ENCODE data around the gene SDF2.

SDF2 gene

GRCh38 chr17:28655160-28655559 lies 6.5 kb downstream of the SDF2 start:
- Histone ChIP-seq H3K79me2 (ENCODE audit: control insufficient read depth, insufficient read depth, low read length, poor library complexity) (no peaks in the 10 kb centered on the region), H3K4ac (ENCODE audit: low read depth, low read length) (no peak overlapping the region), H3K14ac (ENCODE audit: low read length) (no peak overlapping the region), H3K4me2 (ENCODE audit: low read length) (no peak overlapping the region), H3K27ac (ENCODE audit: low read depth, low read length) (no peak overlapping the region), H2BK12ac (ENCODE audit: low read length) (no peak overlapping the region), H3K9me3 (ENCODE audit: insufficient read depth, low read depth, low read length) (peaks cover 13% of the 10 kb centered on the region), H2BK5ac (ENCODE audit: low read depth, low read length, poor library complexity) (no peak overlapping the region), H4K12ac (ENCODE audit: low read depth, low read length) (no peak overlapping the region), H3K9ac (ENCODE audit: low read length) (peak overlapping the region; percentile 11), H2BK120ac (ENCODE audit: insufficient read depth, low read length, poor library complexity) (no peak overlapping the region), H3K4me1 (ENCODE audit: control insufficient read depth in 1 of 2, insufficient read depth in 2 of 2, low read length in 2 of 2) (no peaks in the 10 kb centered on the region), H3K79me1 (ENCODE audit: low read length) (no peaks in the 10 kb centered on the region), H2AFZ (ENCODE audit: insufficient read depth, low read length, poor library complexity) (no peak overlapping the region), H3K18ac (ENCODE audit: low read length) (no peak overlapping the region), H2AK5ac (ENCODE audit: low read length) (no peak overlapping the region), H3K36me3 (ENCODE audit: control insufficient read depth in 1 of 2, insufficient read depth in 2 of 2, low read length in 2 of 2) (peaks cover 36 to 44% of the 10 kb centered on the region in 2 experiments), H4K91ac (ENCODE audit: low read depth, low read length) (no peak overlapping the region), H3K4me3 (ENCODE audit: low read depth, low read length) (no peak overlapping the region), H4K8ac (ENCODE audit: low read depth, low read length) (no peak overlapping the region), H3K27me3 (ENCODE audit: insufficient read depth, low read length) (no peaks in the 10 kb centered on the region), H3K23ac (ENCODE audit: low read length) (no peak overlapping the region)
- no peak for DNase-seq
- WGBS (ENCODE audit: extremely low coverage, insufficient coverage, insufficient read length) = no CpG with 5 or more reads among the region's 5 CpGs

GRCh38 chr17:28648698-28649097 lies 13.0 kb downstream of the SDF2 start:
- no peak overlapping the region for H3K4me3 ChIP-seq (ENCODE audit: low read depth, low read length)
- no peak overlapping the region for H2BK120ac ChIP-seq (ENCODE audit: insufficient read depth, low read length, poor library complexity)
- H2BK12ac ChIP-seq (ENCODE audit: low read length) = no peak overlapping the region
- no peak overlapping the region for H2BK5ac ChIP-seq (ENCODE audit: low read depth, low read length, poor library complexity)
- no peak overlapping the region for H3K4me2 ChIP-seq (ENCODE audit: low read length)
- H3K9ac ChIP-seq (ENCODE audit: low read length) = no peak overlapping the region
- H3K23ac ChIP-seq (ENCODE audit: low read length) = no peak overlapping the region
- WGBS (ENCODE audit: extremely low coverage, insufficient coverage, insufficient read length) = no CpG with 5 or more reads among the region's 2 CpGs
- peaks cover 16 to 17% of the 10 kb centered on the region in 2 experiments for H3K36me3 ChIP-seq (ENCODE audit: control insufficient read depth in 1 of 2, insufficient read depth in 2 of 2, low read length in 2 of 2)
- no peak overlapping the region for H2AFZ ChIP-seq (ENCODE audit: insufficient read depth, low read length, poor library complexity)
- H2AK5ac ChIP-seq (ENCODE audit: low read length) = no peak overlapping the region
- no peaks in the 10 kb centered on the region for H3K9me3 ChIP-seq (ENCODE audit: insufficient read depth, low read depth, low read length)
- no peak overlapping the region for H3K14ac ChIP-seq (ENCODE audit: low read length)
- no peak overlapping the region for H3K27ac ChIP-seq (ENCODE audit: low read depth, low read length)
- DNase-seq = no peak
- H3K4me1 ChIP-seq (ENCODE audit: control insufficient read depth in 1 of 2, insufficient read depth in 2 of 2, low read length in 2 of 2) = peaks cover 0 to 4% of the 10 kb centered on the region in 2 experiments
- H4K12ac ChIP-seq (ENCODE audit: low read depth, low read length) = no peak overlapping the region
- H3K27me3 ChIP-seq (ENCODE audit: insufficient read depth, low read length) = no peaks in the 10 kb centered on the region
- peaks cover 8% of the 10 kb centered on the region for H3K79me2 ChIP-seq (ENCODE audit: control insufficient read depth, insufficient read depth, low read length, poor library complexity)
- no peak overlapping the region for H4K91ac ChIP-seq (ENCODE audit: low read depth, low read length)
- H3K79me1 ChIP-seq (ENCODE audit: low read length) = peaks cover 10% of the 10 kb centered on the region
- no peak overlapping the region for H3K18ac ChIP-seq (ENCODE audit: low read length)
- no peak overlapping the region for H3K4ac ChIP-seq (ENCODE audit: low read depth, low read length)
- no peak overlapping the region for H4K8ac ChIP-seq (ENCODE audit: low read depth, low read length)

- H3K23ac ChIP-seq (ENCODE audit: low read length) = no peak overlapping the region
- 100% methylated on average over 2 of the region's 12 CpGs for WGBS (ENCODE audit: extremely low coverage, insufficient coverage, insufficient read length)
- H3K9ac ChIP-seq (ENCODE audit: low read length) = no peak overlapping the region
- no peak overlapping the region for H3K4ac ChIP-seq (ENCODE audit: low read depth, low read length)
- peak overlapping the region; percentile 44 for H2AK5ac ChIP-seq (ENCODE audit: low read length)
- peak overlapping the region; percentile 17 for H4K12ac ChIP-seq (ENCODE audit: low read depth, low read length)
- H3K79me1 ChIP-seq (ENCODE audit: low read length) = peaks cover 10% of the 10 kb centered on the region
- peak overlapping the region; percentile 72 for H3K27ac ChIP-seq (ENCODE audit: low read depth, low read length)
- no peaks in the 10 kb centered on the region for H3K27me3 ChIP-seq (ENCODE audit: insufficient read depth, low read length)
- peaks cover 15 to 35% of the 10 kb centered on the region in 2 experiments for H3K36me3 ChIP-seq (ENCODE audit: control insufficient read depth in 1 of 2, insufficient read depth in 2 of 2, low read length in 2 of 2)
- H4K91ac ChIP-seq (ENCODE audit: low read depth, low read length) = peak overlapping the region; percentile 10
- peak overlapping the region; percentile 88 for H2BK5ac ChIP-seq (ENCODE audit: low read depth, low read length, poor library complexity)
- DNase-seq = peak; percentile 61 to 86
- peak overlapping the region; percentile 55 for H4K8ac ChIP-seq (ENCODE audit: low read depth, low read length)
- no peak overlapping the region for H3K4me2 ChIP-seq (ENCODE audit: low read length)
- no peak overlapping the region for H2BK12ac ChIP-seq (ENCODE audit: low read length)
- H2BK120ac ChIP-seq (ENCODE audit: insufficient read depth, low read length, poor library complexity) = peak overlapping the region; percentile 8
- H3K4me3 ChIP-seq (ENCODE audit: low read depth, low read length) = no peak overlapping the region
- no peak overlapping the region for H2AFZ ChIP-seq (ENCODE audit: insufficient read depth, low read length, poor library complexity)
- H3K14ac ChIP-seq (ENCODE audit: low read length) = peak overlapping the region; percentile 7
- peaks cover 8% of the 10 kb centered on the region for H3K79me2 ChIP-seq (ENCODE audit: control insufficient read depth, insufficient read depth, low read length, poor library complexity)
- no peak overlapping the region for H3K18ac ChIP-seq (ENCODE audit: low read length)
- H3K4me1 ChIP-seq (ENCODE audit: control insufficient read depth in 1 of 2, insufficient read depth in 2 of 2, low read length in 2 of 2) = peaks cover 0 to 4% of the 10 kb centered on the region in 2 experiments
- no peaks in the 10 kb centered on the region for H3K9me3 ChIP-seq (ENCODE audit: insufficient read depth, low read depth, low read length)
These were observed 15.5 kb downstream of the SDF2 start for GRCh38 chr17:28646039-28646754.

DNA sequence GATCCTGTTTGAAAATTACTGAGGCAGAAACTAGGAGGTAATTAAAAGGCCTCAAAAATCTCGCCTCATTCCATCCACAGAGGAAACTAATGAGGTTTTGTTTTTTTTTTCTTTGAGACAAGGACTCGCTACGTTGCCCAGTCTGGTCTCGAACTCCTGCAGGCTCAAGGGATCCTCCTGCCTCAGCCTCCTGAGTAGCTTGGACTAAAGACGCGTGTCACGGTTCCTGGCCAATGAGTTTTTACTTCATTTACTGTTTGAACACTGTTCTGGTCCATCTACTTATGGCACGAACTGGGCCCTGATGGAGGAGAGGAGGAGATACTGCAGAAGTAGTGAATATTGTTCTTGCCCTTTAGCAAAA lies 16.1 kb downstream of the SDF2 start:
- WGBS (ENCODE audit: extremely low coverage, insufficient coverage, insufficient read length) = no CpG with 5 or more reads among the region's 8 CpGs
- H3K9ac ChIP-seq (ENCODE audit: low read length) = peak overlapping the region; percentile 90
- peak in 1 of 2 donors; percentile 31 for DNase-seq

More for the DNA sequence above, 16.1 kb downstream of the SDF2 start:
- Histone ChIP-seq H3K14ac (ENCODE audit: low read length) (peak overlapping the region; percentile 90), H3K18ac (ENCODE audit: low read length) (no peak overlapping the region), H4K91ac (ENCODE audit: low read depth, low read length) (peak overlapping the region; percentile 79), H3K27me3 (ENCODE audit: insufficient read depth, low read length) (no peaks in the 10 kb centered on the region), H4K12ac (ENCODE audit: low read depth, low read length) (peak overlapping the region; percentile 88), H3K4me1 (ENCODE audit: control insufficient read depth in 1 of 2, insufficient read depth in 2 of 2, low read length in 2 of 2) (peaks cover 0 to 4% of the 10 kb centered on the region in 2 experiments), H2BK12ac (ENCODE audit: low read length) (no peak overlapping the region), H2BK120ac (ENCODE audit: insufficient read depth, low read length, poor library complexity) (no peak overlapping the region), H4K8ac (ENCODE audit: low read depth, low read length) (peak overlapping the region; percentile 94), H3K27ac (ENCODE audit: low read depth, low read length) (peak overlapping the region; percentile 77), H3K4me3 (ENCODE audit: low read depth, low read length) (peak overlapping the region; percentile 81), H3K79me1 (ENCODE audit: low read length) (peaks cover 10% of the 10 kb centered on the region), H3K4me2 (ENCODE audit: low read length) (peak overlapping the region; percentile 95), H3K4ac (ENCODE audit: low read depth, low read length) (peak overlapping the region; percentile 65), H3K36me3 (ENCODE audit: control insufficient read depth in 1 of 2, insufficient read depth in 2 of 2, low read length in 2 of 2) (peaks cover 12 to 34% of the 10 kb centered on the region in 2 experiments), H3K9me3 (ENCODE audit: insufficient read depth, low read depth, low read length) (no peaks in the 10 kb centered on the region), H2AFZ (ENCODE audit: insufficient read depth, low read length, poor library complexity) (peak overlapping the region; percentile 66), H3K79me2 (ENCODE audit: control insufficient read depth, insufficient read depth, low read length, poor library complexity) (peaks cover 8% of the 10 kb centered on the region), H2BK5ac (ENCODE audit: low read depth, low read length, poor library complexity) (peak overlapping the region; percentile 85), H3K23ac (ENCODE audit: low read length) (no peak overlapping the region), H2AK5ac (ENCODE audit: low read length) (no peak overlapping the region)
